Caco-2 (cell line): ENCODE measurements around the gene SPATA24. TPM values are rescaled to one million over a fixed set of nuclear protein-coding genes. Genes with fewer than 3 reads are reported as not detected.
"Not testable (repeated sequence)": the region's sequence is repeated elsewhere in the genome, so short reads cannot be mapped to it uniquely, and the experiment has no call there.

Source experiments
- BruUV-seq: library from RNA; stranded (reverse); fragments of 400-500 nt; replicated peaks from 2 replicates; lab custom pipeline; 2021; lab: Mats Ljungman, UMichigan
- CTCF ChIA-PET: fragments of 300-600 bp; sonication (Branson Sonifier 250); formaldehyde crosslinking; loops from one replicate; lab custom pipeline; 2022; ENCODE audit warnings: antibody characterized with exemption; lab: Charles Lee
- POLR2A ChIA-PET: fragments of 300-600 bp; sonication (Branson Sonifier 250); formaldehyde crosslinking; loops from one replicate; lab custom pipeline; 2022; ENCODE audit warnings: antibody characterized with exemption; lab: Charles Lee
- DNase-seq, 2 experiments: peaks; one replicate each; pipeline versions ENCODE4 v3.0.0 to v3.0.0-alpha.2; 2020 to 2022
- H3K27me3 ChIP-seq: replicated peaks from 2 replicates; pipeline ENCODE4 v1.6.0; 2011; ENCODE audit warnings: low read length; ENCODE audit not compliant: control insufficient read depth, insufficient read depth
- H3K36me3 ChIP-seq: 2 replicates; pipeline ENCODE4 v1.5.1; 2011; ENCODE audit warnings: low read length; ENCODE audit not compliant: control insufficient read depth, insufficient read depth
- H3K4me1 ChIP-seq: fragments of 250-450 bp; sonication (Bioruptor Pico); 2 replicates; pipeline ENCODE4 v1.5.1; 2020; ENCODE audit warnings: mild to moderate bottlenecking
- H3K4me3 ChIP-seq: 2 replicates; pipeline ENCODE4 v1.5.1; 2011; ENCODE audit warnings: low read depth, mild to moderate bottlenecking, control low read depth, low read length
- H3K9me3 ChIP-seq: fragments of 250-450 bp; sonication (Bioruptor Pico); 2 replicates; pipeline ENCODE4 v1.5.1; 2020; ENCODE audit warnings: mild to moderate bottlenecking, moderate library complexity
- H3K27ac Mint-ChIP-seq: one replicate; pipeline ENCODE4 v1.8.0; 2022; ENCODE audit warnings: mixed read lengths; ENCODE audit not compliant: unreplicated experiment
- H3K27me3 Mint-ChIP-seq: one replicate; pipeline ENCODE4 v1.8.0; 2022; ENCODE audit warnings: mixed read lengths; ENCODE audit not compliant: insufficient read depth, unreplicated experiment
- H3K36me3 Mint-ChIP-seq: one replicate; pipeline ENCODE4 v1.8.0; 2022; ENCODE audit warnings: mild to moderate bottlenecking, mixed read lengths; ENCODE audit not compliant: insufficient read depth, unreplicated experiment
- H3K4me1 Mint-ChIP-seq: one replicate; pipeline ENCODE4 v1.8.0; 2022; ENCODE audit warnings: low read depth, mixed read lengths; ENCODE audit not compliant: unreplicated experiment
- H3K4me3 Mint-ChIP-seq: one replicate; pipeline ENCODE4 v1.8.0; 2022; ENCODE audit warnings: mild to moderate bottlenecking, moderate library complexity, mixed read lengths; ENCODE audit not compliant: unreplicated experiment
- H3K9me3 Mint-ChIP-seq: one replicate; pipeline ENCODE4 v1.8.0; 2022; ENCODE audit warnings: mixed read lengths; ENCODE audit not compliant: unreplicated experiment
- CTCF ChIP-seq, 2 experiments: fragments of 200-600 bp in 1 of 2; IDR thresholded peaks; 1 replicate in 1 of 2; 2 replicates in 1 of 2; pipeline versions ENCODE4 v1.5.1 to v1.8.0; 2011 to 2022; ENCODE audit warnings: antibody characterized with exemption in 1 of 2, control low read depth in 1 of 2, inconsistent platforms in 1 of 2, low read depth in 1 of 2, low read length in 1 of 2, mild to moderate bottlenecking in 1 of 2, moderate library complexity in 1 of 2; ENCODE audit not compliant: insufficient read depth in 1 of 2, severe bottlenecking in 1 of 2, unreplicated experiment in 1 of 2
- intact Hi-C: fragments of 100-400 bp; cut with micrococcal nuclease; formaldehyde crosslinking; loops from one replicate; pipeline ENCODE4 v1.10.0; 2022; ENCODE audit not compliant: unreplicated experiment
- total RNA-seq: library from RNA; stranded (reverse); gene quantifications from 2 replicates; pipeline ENCODE4 v1.2.3, GENCODE V29; 2022

SPATA24 gene
- total RNA-seq, 1 experiment from 2014 or later: 10.1 TPM

GRCh38 chr5:139361835-139362429 lies 42.0 kb downstream of the SPATA24 start:
- Histone ChIP-seq H3K4me3 (no peak overlapping the region), H3K4me1 (no peaks in the 10 kb centered on the region), H3K36me3 (no peaks in the 10 kb centered on the region), H3K9me3 (no peaks in the 10 kb centered on the region), H3K27me3 (no peaks in the 10 kb centered on the region)
- CTCF ChIA-PET: no interaction called here
- Mint-ChIP-seq H3K36me3 (peaks cover 51% of the 10 kb centered on the region), H3K4me3 (no peak overlapping the region), H3K27me3 (no peaks in the 10 kb centered on the region), H3K27ac (no peak overlapping the region), H3K4me1 (no peaks in the 10 kb centered on the region), H3K9me3 (no peaks in the 10 kb centered on the region)
- POLR2A ChIA-PET: interaction anchor here (0.6 kb wide), 1 partner anchor 284 kb away, joined by 4 read pairs; no protein-coding TSS in a partner anchor
- no peak for DNase-seq
- TF ChIP-seq CTCF (IDR thresholded peaks at IDR 0.05; ENCODE audit: insufficient read depth in 1 of 2, low read depth in 1 of 2, low read length in 1 of 2, severe bottlenecking in 1 of 2, unreplicated experiment in 1 of 2): no peak
- intact Hi-C loops: no loop called here
- no TSS peak for BruUV-seq

- DNase-seq: no peak
- peaks cover 39% of the 10 kb centered on the region for H3K36me3 Mint-ChIP-seq
- H3K4me3 ChIP-seq: no peak overlapping the region
- intact Hi-C loops: no loop called here
- no peaks in the 10 kb centered on the region for H3K9me3 Mint-ChIP-seq
- H3K27me3 Mint-ChIP-seq: no peaks in the 10 kb centered on the region
- no peak overlapping the region for H3K4me3 Mint-ChIP-seq
- no peaks in the 10 kb centered on the region for H3K4me1 Mint-ChIP-seq
- no peaks in the 10 kb centered on the region for H3K36me3 ChIP-seq
- H3K27me3 ChIP-seq: no peaks in the 10 kb centered on the region
- no peak for TF ChIP-seq CTCF (IDR thresholded peaks at IDR 0.05; ENCODE audit: insufficient read depth in 1 of 2, low read depth in 1 of 2, low read length in 1 of 2, severe bottlenecking in 1 of 2, unreplicated experiment in 1 of 2)
- ChIA-PET CTCF (no interaction called here), POLR2A (no interaction called here)
- H3K4me1 ChIP-seq: no peaks in the 10 kb centered on the region
- H3K9me3 ChIP-seq: no peaks in the 10 kb centered on the region
- BruUV-seq: no TSS peak
- H3K27ac Mint-ChIP-seq: no peak overlapping the region
Measured at GRCh38 chr5:139360384-139360783, 43.5 kb downstream of the SPATA24 start.

- intact Hi-C loops: no loop called here
- no peak for DNase-seq
- Histone ChIP-seq H3K4me3 (no peak overlapping the region), H3K36me3 (no peaks in the 10 kb centered on the region), H3K4me1 (no peaks in the 10 kb centered on the region), H3K9me3 (0 out of 2 replicates have a peak, but pooled peaks cover 3% of the 10 kb centered on the region), H3K27me3 (no peaks in the 10 kb centered on the region)
- ChIA-PET CTCF (no interaction called here), POLR2A (no interaction called here)
- no TSS peak for BruUV-seq
- H3K27me3 Mint-ChIP-seq: no peaks in the 10 kb centered on the region
- no peak for TF ChIP-seq CTCF (IDR thresholded peaks at IDR 0.05; ENCODE audit: insufficient read depth in 1 of 2, low read depth in 1 of 2, low read length in 1 of 2, severe bottlenecking in 1 of 2, unreplicated experiment in 1 of 2)
- H3K36me3 Mint-ChIP-seq: peaks cover 35% of the 10 kb centered on the region
- H3K27ac Mint-ChIP-seq: no peak overlapping the region
- peaks cover 11% of the 10 kb centered on the region for H3K9me3 Mint-ChIP-seq
- H3K4me1 Mint-ChIP-seq: no peaks in the 10 kb centered on the region
- no peak overlapping the region for H3K4me3 Mint-ChIP-seq
Measured at GRCh38 chr5:139358064-139358463, 45.8 kb downstream of the SPATA24 start.

GRCh38 chr5:139355900-139356299 lies 48.0 kb downstream of the SPATA24 start:
- H3K27ac Mint-ChIP-seq, H3K4me1 ChIP-seq, H3K27me3 Mint-ChIP-seq, H3K4me1 Mint-ChIP-seq, BruUV-seq, H3K36me3 ChIP-seq, CTCF ChIA-PET, H3K4me3 Mint-ChIP-seq, H3K27me3 ChIP-seq, H3K4me3 ChIP-seq, H3K9me3 ChIP-seq, POLR2A ChIA-PET, DNase-seq: not testable (repeated sequence)
- Mint-ChIP-seq H3K9me3 (peaks cover 11% of the 10 kb centered on the region), H3K36me3 (peaks cover 34% of the 10 kb centered on the region)
- intact Hi-C loops: loop anchor here (2.0 kb wide), 1 partner anchor 13 kb away; no protein-coding TSS in a partner anchor
